Sigmoid colon (tissue), 4 donors: ENCODE data around the gene DGKE.

Experiments used
- CTCF ChIP-seq, 4 experiments: fragments of 450-650 bp in 3 of 4; fragments of 200-600 bp in 1 of 4; IDR thresholded peaks; one replicate each; pipeline ENCODE4 v1.5.1; 2016 to 2019; ENCODE audit warnings: antibody characterized with exemption in 4 of 4, mild to moderate bottlenecking in 3 of 4, moderate library complexity in 2 of 4
- EP300 ChIP-seq, 4 donors: sonication (generic); formaldehyde crosslinking; IDR thresholded peaks; one replicate each; pipeline ENCODE4 v1.6.1; 2017; ENCODE audit warnings: antibody characterized with exemption in 4 of 4
- POLR2A ChIP-seq, 2 donors: fragments of 450-650 bp; IDR thresholded peaks; one replicate each; pipeline ENCODE4 v1.6.1; 2016; ENCODE audit warnings: antibody characterized with exemption in 2 of 2, mild to moderate bottlenecking in 2 of 2, moderate library complexity in 2 of 2
- POLR2AphosphoS5 ChIP-seq, 4 donors: sonication (generic); formaldehyde crosslinking; IDR thresholded peaks; one replicate each; pipeline ENCODE4 v1.6.1; 2017; ENCODE audit warnings: antibody characterized with exemption in 4 of 4

GRCh38 chr17:56831369-56832095 lies 2.4 kb upstream of the DGKE start:
- TF ChIP-seq CTCF (IDR thresholded peaks at IDR 0.05) (no peak), POLR2AphosphoS5 (IDR thresholded peaks at IDR 0.05) (no peak), POLR2A (IDR thresholded peaks at IDR 0.05) (no peak), EP300 (IDR thresholded peaks at IDR 0.05) (no peak)
